CD4-positive, alpha-beta T cell (primary cell): Measurements from ENCODE around the gene MEP1B. TPM values are rescaled to one million over a fixed set of nuclear protein-coding genes. Genes with fewer than 3 reads are reported as not detected.

Experiments used
- ATAC-seq: fragments of 200-7000 bp; cut with Tn5 transposase; one replicate; pipeline ENCODE4 v1.10.0; 2022; ENCODE audit warnings: mild to moderate bottlenecking; ENCODE audit not compliant: poor library complexity
- CTCF ChIA-PET: fragments of 350-600 bp; sonication (Branson Sonifier 250); formaldehyde crosslinking; loops from one replicate; lab custom pipeline; 2021; ENCODE audit warnings: antibody characterized with exemption, inconsistent platforms; lab: Charles Lee
- POLR2A ChIA-PET: fragments of 350-600 bp; sonication (Branson Sonifier 250); formaldehyde crosslinking; loops from one replicate; lab custom pipeline; 2021; ENCODE audit warnings: antibody characterized with exemption, inconsistent platforms; lab: Charles Lee
- DNase-seq, 14 experiments: peaks; one replicate each; pipeline ENCODE4 v3.0.0-alpha.2; 2013 to 2020; ENCODE audit warnings: mixed read lengths in 2 of 14
- H3K27ac ChIP-seq, 2 donors: one replicate each; pipeline versions ENCODE4 v1.5.1 to v1.7.0; 2013; ENCODE audit warnings: low read length in 2 of 2, low read depth in 1 of 2, mild to moderate bottlenecking in 1 of 2
- H3K27me3 ChIP-seq, 2 experiments: 1 replicate in 1 of 2; 2 replicates in 1 of 2; pipeline versions ENCODE4 v1.6.1 to v1.7.0; 2013; ENCODE audit warnings: low read length in 2 of 2, control low read depth in 1 of 2, mild to moderate bottlenecking in 1 of 2, moderate library complexity in 1 of 2; ENCODE audit not compliant: insufficient read depth in 2 of 2, control insufficient read depth in 1 of 2
- H3K36me3 ChIP-seq: one replicate; pipeline ENCODE4 v1.6.1; 2013; ENCODE audit warnings: low read length, control low read depth; ENCODE audit not compliant: insufficient read depth
- H3K4me1 ChIP-seq: one replicate; pipeline ENCODE4 v1.6.1; 2013; ENCODE audit warnings: low read length, control low read depth; ENCODE audit not compliant: insufficient read depth
- H3K4me3 ChIP-seq: one replicate; pipeline ENCODE4 v1.5.1; 2013; ENCODE audit warnings: mild to moderate bottlenecking, low read length, moderate library complexity
- H3K9me3 ChIP-seq, 2 experiments: 1 replicate in 1 of 2; 2 replicates in 1 of 2; pipeline versions ENCODE4 v1.6.1 to v1.7.0; 2013; ENCODE audit warnings: low read length in 2 of 2, mild to moderate bottlenecking in 2 of 2, control low read depth in 1 of 2, moderate library complexity in 1 of 2; ENCODE audit not compliant: control insufficient read depth in 1 of 2, insufficient read depth in 1 of 2
- H3K27ac Mint-ChIP-seq: one replicate; pipeline ENCODE4 v1.8.0; 2020; ENCODE audit warnings: mixed read lengths
- H3K27me3 Mint-ChIP-seq: one replicate; pipeline ENCODE4 v1.8.0; 2021; ENCODE audit warnings: mixed read lengths
- H3K36me3 Mint-ChIP-seq: one replicate; pipeline ENCODE4 v1.8.0; 2021; ENCODE audit warnings: low read depth, mixed read lengths
- H3K4me1 Mint-ChIP-seq: one replicate; pipeline ENCODE4 v1.8.0; 2021; ENCODE audit warnings: low read depth, mixed read lengths
- H3K4me3 Mint-ChIP-seq: one replicate; pipeline ENCODE4 v1.8.0; 2020; ENCODE audit warnings: mild to moderate bottlenecking, mixed read lengths
- H3K9me3 Mint-ChIP-seq: one replicate; pipeline ENCODE4 v1.8.0; 2020; ENCODE audit warnings: mixed read lengths
- CTCF ChIP-seq: fragments of 200-600 bp; IDR thresholded peaks from one replicate; pipeline ENCODE4 v1.8.0; 2022; ENCODE audit warnings: antibody characterized with exemption, mild to moderate bottlenecking
- intact Hi-C, 2 experiments: fragments of 100-400 bp; cut with DNase I in 1 of 2; cut with micrococcal nuclease in 1 of 2; formaldehyde crosslinking; loops; one replicate each; pipeline versions ENCODE4 v1.15.1 to v1.9.0; 2023 to 2025; cut with DNase I, micrococcal nuclease
- total RNA-seq, 174 experiments: library from RNA in 2 of 174; stranded (reverse) in 2 of 174; gene quantifications; one replicate each; pipeline ENCODE4 v1.2.3 and lab custom pipeline; 2021 to 2026

The MEP1B gene
- total RNA-seq, 2 experiments from 2014 or later = not detected

GRCh38 chr18:32208577-32208976 is 18.7 kb downstream of the MEP1B start:
- no peak overlapping the region for H3K4me3 Mint-ChIP-seq
- no peaks in the 10 kb centered on the region for H3K9me3 Mint-ChIP-seq
- no peak for TF ChIP-seq CTCF

GRCh38 chr18:32209685-32210445 is 20.0 kb downstream of the MEP1B start:
- H3K4me3 ChIP-seq = no peak overlapping the region
- H3K9me3 ChIP-seq = no peaks in the 10 kb centered on the region
- Mint-ChIP-seq H3K4me3 (no peak overlapping the region), H3K36me3 (no peaks in the 10 kb centered on the region), H3K4me1 (no peaks in the 10 kb centered on the region), H3K9me3 (no peaks in the 10 kb centered on the region), H3K27me3 (peaks cover 9% of the 10 kb centered on the region), H3K27ac (no peak overlapping the region)
- ATAC-seq = no peak
- CTCF ChIA-PET = no interaction called here
- no peak for DNase-seq
- H3K27ac ChIP-seq = no peak overlapping the region
- no peak for TF ChIP-seq CTCF
- peaks cover 0 to 2% of the 10 kb centered on the region in 2 experiments for H3K27me3 ChIP-seq
- no peaks in the 10 kb centered on the region for H3K36me3 ChIP-seq
- POLR2A ChIA-PET = no interaction called here
- intact Hi-C loops = no loop called here
- no peaks in the 10 kb centered on the region for H3K4me1 ChIP-seq

More at GRCh38 chr18:32208577-32208976, 18.7 kb downstream of the MEP1B start:
- ChIA-PET CTCF (no interaction called here), POLR2A (no interaction called here)
- Histone ChIP-seq H3K4me1 (no peaks in the 10 kb centered on the region), H3K27me3 (peaks cover 0 to 2% of the 10 kb centered on the region in 2 experiments), H3K27ac (no peak overlapping the region), H3K4me3 (no peak overlapping the region), H3K9me3 (no peaks in the 10 kb centered on the region), H3K36me3 (no peaks in the 10 kb centered on the region)
- Mint-ChIP-seq H3K4me1 (no peaks in the 10 kb centered on the region), H3K27ac (no peak overlapping the region), H3K27me3 (peaks cover 9% of the 10 kb centered on the region), H3K36me3 (no peaks in the 10 kb centered on the region)
- no peak for ATAC-seq
- intact Hi-C loops = no loop called here
- DNase-seq = no peak

- POLR2A ChIA-PET = no interaction called here
These were observed 23.9 kb downstream of the MEP1B start for GRCh38 chr18:32213693-32214092.

More at GRCh38 chr18:32213693-32214092, 23.9 kb downstream of the MEP1B start:
- Mint-ChIP-seq H3K4me1 (no peaks in the 10 kb centered on the region), H3K27me3 (peaks cover 3% of the 10 kb centered on the region), H3K27ac (no peak overlapping the region), H3K4me3 (no peak overlapping the region), H3K36me3 (no peaks in the 10 kb centered on the region), H3K9me3 (no peaks in the 10 kb centered on the region)
- Histone ChIP-seq H3K36me3 (no peaks in the 10 kb centered on the region), H3K4me1 (no peaks in the 10 kb centered on the region), H3K4me3 (no peak overlapping the region), H3K27ac (no peak overlapping the region), H3K9me3 (no peaks in the 10 kb centered on the region), H3K27me3 (no peaks in the 10 kb centered on the region)
- DNase-seq (no peak), ATAC-seq (no peak)
- TF ChIP-seq CTCF = no peak
- intact Hi-C loops = no loop called here
- CTCF ChIA-PET = no interaction called here
